ENCODE results near the gene SKAP1.

DNA sequence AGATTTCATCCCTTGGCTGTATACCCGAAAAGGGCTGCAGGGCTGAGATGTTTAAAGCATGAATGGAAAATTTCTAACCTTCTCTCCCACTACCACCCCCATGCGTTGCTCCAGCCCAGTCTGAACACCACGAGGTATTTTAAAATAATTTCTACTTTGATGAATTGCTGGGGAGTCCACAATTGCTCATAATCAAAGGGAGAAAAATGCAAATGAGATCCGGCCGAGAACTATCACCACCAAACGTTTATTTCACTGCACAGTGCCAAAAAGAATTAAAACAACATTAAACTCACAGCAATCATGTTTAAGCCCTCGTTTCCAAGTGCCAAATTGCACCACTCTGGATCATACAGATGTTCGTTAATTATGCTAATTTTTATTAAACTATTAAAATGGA is 285.8 kb downstream of the SKAP1 start:
- TF ChIP-seq, protein P1, sequence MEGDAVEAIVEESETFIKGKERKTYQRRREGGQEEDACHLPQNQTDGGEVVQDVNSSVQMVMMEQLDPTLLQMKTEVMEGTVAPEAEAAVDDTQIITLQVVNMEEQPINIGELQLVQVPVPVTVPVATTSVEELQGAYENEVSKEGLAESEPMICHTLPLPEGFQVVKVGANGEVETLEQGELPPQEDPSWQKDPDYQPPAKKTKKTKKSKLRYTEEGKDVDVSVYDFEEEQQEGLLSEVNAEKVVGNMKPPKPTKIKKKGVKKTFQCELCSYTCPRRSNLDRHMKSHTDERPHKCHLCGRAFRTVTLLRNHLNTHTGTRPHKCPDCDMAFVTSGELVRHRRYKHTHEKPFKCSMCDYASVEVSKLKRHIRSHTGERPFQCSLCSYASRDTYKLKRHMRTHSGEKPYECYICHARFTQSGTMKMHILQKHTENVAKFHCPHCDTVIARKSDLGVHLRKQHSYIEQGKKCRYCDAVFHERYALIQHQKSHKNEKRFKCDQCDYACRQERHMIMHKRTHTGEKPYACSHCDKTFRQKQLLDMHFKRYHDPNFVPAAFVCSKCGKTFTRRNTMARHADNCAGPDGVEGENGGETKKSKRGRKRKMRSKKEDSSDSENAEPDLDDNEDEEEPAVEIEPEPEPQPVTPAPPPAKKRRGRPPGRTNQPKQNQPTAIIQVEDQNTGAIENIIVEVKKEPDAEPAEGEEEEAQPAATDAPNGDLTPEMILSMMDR (conservative IDR thresholded peaks at IDR 0.05): no peak
- TF ChIP-seq EZH2 (IDR thresholded peaks at IDR 0.05; ENCODE audit: low read depth): no peak
